ENCODE measurements around the gene CLPSL1. TPM values are rescaled to one million over a fixed set of nuclear protein-coding genes. Genes with fewer than 3 reads are reported as not detected.

The CLPSL1 gene
- total and polyA plus RNA-seq, 2 donors (not counting 3 experiments of a cell fraction or from before 2014, with no cell fraction given) = not detected

DNA sequence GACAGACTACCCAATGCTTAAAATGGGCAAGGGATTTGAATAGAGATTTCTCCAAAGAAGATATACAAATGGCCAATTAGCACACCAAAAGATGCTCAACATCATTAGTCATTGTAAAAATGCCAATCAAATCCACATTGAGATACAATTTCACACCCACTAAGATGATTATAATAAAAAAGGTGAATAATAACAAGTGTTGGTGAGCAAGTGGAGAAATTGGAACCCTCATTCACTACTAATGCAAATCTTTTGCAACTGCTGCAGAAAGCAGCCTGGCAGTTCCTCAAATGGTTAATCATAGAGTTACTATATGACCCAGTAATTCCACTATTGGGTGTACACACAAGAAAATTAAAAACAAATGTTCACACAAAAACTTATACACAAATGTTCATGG lies 36.7 kb downstream of the CLPSL1 start:
- intact Hi-C loops (cut with micrococcal nuclease) = no loop called here
- Histone ChIP-seq H3K27me3 (ENCODE audit: control insufficient read depth in 2 of 2, insufficient read depth in 2 of 2, low read length in 2 of 2) (no peaks in the 10 kb centered on the region), H3K9ac (replicated peaks; ENCODE audit: extremely low read depth, insufficient read depth, low read length) (no peak overlapping the region), H3K4me2 (ENCODE audit: insufficient read depth, low read length) (no peak overlapping the region), H3K9me1 (replicated peaks; ENCODE audit: control insufficient read depth, extremely low read depth, insufficient read depth, low read length) (no peaks in the 10 kb centered on the region), H3K79me2 (ENCODE audit: control insufficient read depth, insufficient read depth, low read length) (no peaks in the 10 kb centered on the region), H2AFZ (ENCODE audit: low read depth, low read length) (no peak overlapping the region), H3K36me3 (ENCODE audit: control insufficient read depth in 2 of 2, extremely low read depth in 1 of 2, insufficient read depth in 2 of 2, low read length in 2 of 2) (no peaks in the 10 kb centered on the region), H3K9me3 (replicated peaks; ENCODE audit: control insufficient read depth, insufficient read depth, low read length) (no peaks in the 10 kb centered on the region), H4K20me1 (replicated peaks; ENCODE audit: control insufficient read depth, extremely low read depth, insufficient read depth, low read length) (no peaks in the 10 kb centered on the region), H3K27ac (ENCODE audit: insufficient read depth, low read depth, low read length) (no peak overlapping the region), H3K4me1 (ENCODE audit: control insufficient read depth, extremely low read depth, insufficient read depth, low read length) (no peaks in the 10 kb centered on the region), H3K4me3 (replicated peaks in 1 of 3; ENCODE audit: insufficient read depth in 1 of 3, low read depth in 1 of 3, low read length in 3 of 3) (no peak overlapping the region)
- no peak for TF ChIP-seq GATA2 (IDR thresholded peaks at IDR 0.05; ENCODE audit: insufficient read depth, insufficient read length, low read depth, low read length)
- TF ChIP-seq POLR2A (IDR thresholded peaks at IDR 0.05; ENCODE audit: low read depth, low read length) = no peak
- TF ChIP-seq MYC (IDR thresholded peaks at IDR 0.05; ENCODE audit: low read depth, low read length) = no peak
- TF ChIP-seq, protein P1, sequence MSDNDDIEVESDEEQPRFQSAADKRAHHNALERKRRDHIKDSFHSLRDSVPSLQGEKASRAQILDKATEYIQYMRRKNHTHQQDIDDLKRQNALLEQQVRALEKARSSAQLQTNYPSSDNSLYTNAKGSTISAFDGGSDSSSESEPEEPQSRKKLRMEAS (IDR thresholded peaks at IDR 0.05; ENCODE audit: insufficient read depth, insufficient read length) = no peak
- no peak for TF ChIP-seq EZH2 (IDR thresholded peaks at IDR 0.05; ENCODE audit: borderline replicate concordance, low read depth, low read length, severe bottlenecking)
- TF ChIP-seq POLR2AphosphoS5 (IDR thresholded peaks at IDR 0.05; ENCODE audit: insufficient read depth, low read depth, low read length) = no peak
- no peak for TF ChIP-seq JUN (IDR thresholded peaks at IDR 0.05; ENCODE audit: borderline replicate concordance, insufficient read depth, insufficient read length, low read depth)
- TF ChIP-seq FOS (IDR thresholded peaks at IDR 0.05; ENCODE audit: borderline replicate concordance, insufficient read depth, low read length) = no peak
- TF ChIP-seq CTCF (IDR thresholded peaks at IDR 0.05; ENCODE audit: extremely low read depth in 1 of 2, insufficient read depth in 1 of 2, low read depth in 1 of 2, low read length in 2 of 2) = no peak
- dilution Hi-C loops (cut with MboI; ENCODE audit: extremely low pct_ligation_motif_present, low sequenced_read_pairs) = no loop called here
- DNase-seq (ENCODE audit: low read depth, low spot score) (no peak), FAIRE-seq (no peak)
- POLR2A ChIA-PET = no interaction called here
- CTCF ChIA-PET = no interaction called here
- no TSS peak for BruUV-seq (replicated peaks)
